ENCODE measurements around the gene PITPNM3. TPM values are rescaled to one million over a fixed set of nuclear protein-coding genes. Genes with fewer than 3 reads are reported as not detected.
A peak's percentile ranks its signal among the peaks of the same experiment; 100 is the strongest.

The PITPNM3 gene
- polyA plus RNA-seq, 10 donors: 3.1 to 5.5 (median 4.6) TPM

- peak; percentile 93 to 99 (median 98) for DNase-seq
Measured at GRCh38 chr17:6443692-6444570, 112.4 kb downstream of the PITPNM3 start, which contains the start of gene PIMREG. PIMREG (plus strand) TSS chr17:6444455; CDS start chr17:6445111, 656 bp downstream.

GRCh38 chr17:6442775-6443174, 113.6 kb downstream of the PITPNM3 start:
- DNase-seq: no peak

- DNase-seq: no peak
Measured at GRCh38 chr17:6439951-6440350, 116.4 kb downstream of the PITPNM3 start.

- DNase-seq: no peak
Measured at GRCh38 chr17:6437956-6438355, 118.4 kb downstream of the PITPNM3 start.

- DNase-seq: no peak
Measured at GRCh38 chr17:6437466-6437865, 118.9 kb downstream of the PITPNM3 start.

GRCh38 chr17:6435968-6436367, 120.4 kb downstream of the PITPNM3 start:
- DNase-seq: peak; percentile 24 to 66 (median 42)

- DNase-seq: no peak
Measured at GRCh38 chr17:6435051-6435450, 121.3 kb downstream of the PITPNM3 start, which contains the start of gene AIPL1. AIPL1 (minus strand) TSS chr17:6435121; CDS start chr17:6435104, 17 bp downstream.

GRCh38 chr17:6430769-6431168, 125.6 kb downstream of the PITPNM3 start:
- no peak for DNase-seq

GRCh38 chr17:6429266-6429665, 127.1 kb downstream of the PITPNM3 start:
- no peak for DNase-seq

GRCh38 chr17:6428207-6428965, 128.0 kb downstream of the PITPNM3 start:
- no peak for DNase-seq

- DNase-seq: no peak
Measured at GRCh38 chr17:6427279-6427781, 129.0 kb downstream of the PITPNM3 start.

GRCh38 chr17:6426356-6427101, 129.8 kb downstream of the PITPNM3 start:
- no peak for DNase-seq

- DNase-seq: no peak
Measured at GRCh38 chr17:6425407-6425806, 130.9 kb downstream of the PITPNM3 start.

GRCh38 chr17:6423931-6424330, 132.4 kb downstream of the PITPNM3 start:
- no peak for DNase-seq

- DNase-seq: no peak
Measured at GRCh38 chr17:6422654-6423241, 133.6 kb downstream of the PITPNM3 start.

GRCh38 chr17:6421700-6422604, 134.4 kb downstream of the PITPNM3 start:
- DNase-seq: peak; percentile 59 to 79 (median 68)

- no peak for DNase-seq
Measured at GRCh38 chr17:6420173-6420641, 136.1 kb downstream of the PITPNM3 start.

GRCh38 chr17:6415616-6416015, 140.7 kb downstream of the PITPNM3 start:
- no peak for DNase-seq

GRCh38 chr17:6413065-6413464, 143.3 kb downstream of the PITPNM3 start:
- peak in 2 of 3 donors; percentile 13 to 19 for DNase-seq

- DNase-seq: no peak
Measured at GRCh38 chr17:6408735-6409134, 147.6 kb downstream of the PITPNM3 start.

Measured in muscle of back (tissue), 11 donors.